Osteoblast (primary cell): ENCODE measurements around the gene MELTF. TPM values are rescaled to one million over a fixed set of nuclear protein-coding genes. Genes with fewer than 3 reads are reported as not detected.

Experiments used
- DNase-seq: peaks from one replicate; pipeline ENCODE4 v3.0.0; 2011; ENCODE audit warnings: low spot score, mixed read lengths; ENCODE audit not compliant: insufficient read length; ENCODE audit errors: missing footprints
- H2AFZ ChIP-seq: 2 replicates; pipeline ENCODE4 v1.6.0; 2011; ENCODE audit warnings: mild to moderate bottlenecking, low read length
- H3K27ac ChIP-seq: 2 replicates; pipeline ENCODE4 v1.5.1; 2011; ENCODE audit warnings: mild to moderate bottlenecking, low read depth, low read length, moderate library complexity
- H3K27me3 ChIP-seq: 2 replicates; pipeline ENCODE4 v1.6.0; 2012; ENCODE audit warnings: mild to moderate bottlenecking, control low read depth, inconsistent platforms, low read length, moderate library complexity; ENCODE audit not compliant: insufficient read depth
- H3K36me3 ChIP-seq: 2 replicates; pipeline ENCODE4 v1.5.1; 2011; ENCODE audit warnings: mild to moderate bottlenecking, low read length, control low read depth, moderate library complexity; ENCODE audit not compliant: insufficient read depth
- H3K4me1 ChIP-seq: 2 replicates; pipeline ENCODE4 v1.5.1; 2011; ENCODE audit warnings: mild to moderate bottlenecking, low read length, control low read depth, moderate library complexity; ENCODE audit not compliant: insufficient read depth
- H3K4me2 ChIP-seq: 2 replicates; pipeline ENCODE4 v1.6.0; 2011; ENCODE audit warnings: mild to moderate bottlenecking, low read length; ENCODE audit not compliant: insufficient read depth
- H3K4me3 ChIP-seq: fragments of 200-600 bp; sonication (generic); 3 replicates; pipeline ENCODE4 v1.5.1; 2012; ENCODE audit warnings: mild to moderate bottlenecking, low read length, inconsistent platforms; ENCODE audit not compliant: insufficient read depth
- H3K79me2 ChIP-seq: 2 replicates; pipeline ENCODE4 v1.6.0; 2012; ENCODE audit warnings: mild to moderate bottlenecking, low read length, control low read depth, inconsistent platforms; ENCODE audit not compliant: insufficient read depth
- H3K9me3 ChIP-seq: 2 replicates; pipeline ENCODE4 v1.5.1; 2011; ENCODE audit warnings: low read depth, low read length, control low read depth
- H4K20me1 ChIP-seq: 2 replicates; pipeline ENCODE4 v1.6.0; 2012; ENCODE audit warnings: mild to moderate bottlenecking, low read length, control low read depth; ENCODE audit not compliant: insufficient read depth
- CTCF ChIP-seq: IDR thresholded peaks from 2 replicates; pipeline ENCODE4 v1.5.1; 2011; ENCODE audit warnings: mild to moderate bottlenecking, low read depth, low read length, moderate library complexity; ENCODE audit errors: extremely low read depth
- total RNA-seq: library from RNA; depleted of rRNA; stranded (reverse); fragments of >200 nt; gene quantifications from 2 replicates; pipeline ENCODE4 v1.2.3, GENCODE V29; 2012

Gene MELTF
- total RNA-seq, 1 donor, result 5.1 TPM

GRCh38 chr3:197014942-197015575, 14.6 kb downstream of the MELTF start:
- H3K4me2 ChIP-seq, result no peak overlapping the region
- no peak overlapping the region for H3K27ac ChIP-seq
- H3K79me2 ChIP-seq, result no peaks in the 10 kb centered on the region
- H3K9me3 ChIP-seq, result no peaks in the 10 kb centered on the region
- H2AFZ ChIP-seq, result no peak overlapping the region
- no peak for TF ChIP-seq CTCF
- H3K27me3 ChIP-seq, result peaks cover 16% of the 10 kb centered on the region
- DNase-seq, result peak; percentile 65
- no peaks in the 10 kb centered on the region for H3K4me1 ChIP-seq
- no peaks in the 10 kb centered on the region for H4K20me1 ChIP-seq
- H3K4me3 ChIP-seq, result no peak overlapping the region
- no peaks in the 10 kb centered on the region for H3K36me3 ChIP-seq

GRCh38 chr3:197014024-197014423, 15.6 kb downstream of the MELTF start:
- Histone ChIP-seq H2AFZ (no peak overlapping the region), H3K4me1 (no peaks in the 10 kb centered on the region), H3K79me2 (no peaks in the 10 kb centered on the region), H3K9me3 (no peaks in the 10 kb centered on the region), H3K36me3 (no peaks in the 10 kb centered on the region), H3K27ac (no peak overlapping the region), H4K20me1 (no peaks in the 10 kb centered on the region), H3K4me3 (no peak overlapping the region), H3K4me2 (no peak overlapping the region), H3K27me3 (peaks cover 5% of the 10 kb centered on the region)
- no peak for DNase-seq
- no peak for TF ChIP-seq CTCF

GRCh38 chr3:197012540-197012883, 17.1 kb downstream of the MELTF start:
- TF ChIP-seq CTCF, result no peak
- Histone ChIP-seq H3K27me3 (peaks cover 3% of the 10 kb centered on the region), H2AFZ (no peak overlapping the region), H3K79me2 (no peaks in the 10 kb centered on the region), H3K4me1 (no peaks in the 10 kb centered on the region), H4K20me1 (no peaks in the 10 kb centered on the region), H3K4me2 (no peak overlapping the region), H3K9me3 (no peaks in the 10 kb centered on the region), H3K36me3 (no peaks in the 10 kb centered on the region), H3K27ac (no peak overlapping the region), H3K4me3 (no peak overlapping the region)
- no peak for DNase-seq

- DNase-seq, result no peak
- no peak overlapping the region for H3K27ac ChIP-seq
- H3K4me3 ChIP-seq, result no peak overlapping the region
- no peaks in the 10 kb centered on the region for H3K79me2 ChIP-seq
- no peaks in the 10 kb centered on the region for H3K36me3 ChIP-seq
- no peaks in the 10 kb centered on the region for H3K9me3 ChIP-seq
- no peaks in the 10 kb centered on the region for H4K20me1 ChIP-seq
- no peak overlapping the region for H3K4me2 ChIP-seq
- H3K4me1 ChIP-seq, result no peaks in the 10 kb centered on the region
- TF ChIP-seq CTCF, result no peak
- peaks cover 3% of the 10 kb centered on the region for H3K27me3 ChIP-seq
- H2AFZ ChIP-seq, result no peak overlapping the region
These were observed 17.7 kb downstream of the MELTF start for GRCh38 chr3:197011780-197012539.
